ENCODE measurements around the gene NAB2. TPM values are rescaled to one million over a fixed set of nuclear protein-coding genes. Genes with fewer than 3 reads are reported as not detected.
A peak's percentile ranks its signal among the peaks of the same experiment; 100 is the strongest.

The NAB2 gene
- total and polyA plus RNA-seq, 9 of the 15 experiments (the other 6 are each of a cell fraction or from before 2014, with no cell fraction given) = 0.45 to 40.9 (median 20.4) TPM

DNA sequence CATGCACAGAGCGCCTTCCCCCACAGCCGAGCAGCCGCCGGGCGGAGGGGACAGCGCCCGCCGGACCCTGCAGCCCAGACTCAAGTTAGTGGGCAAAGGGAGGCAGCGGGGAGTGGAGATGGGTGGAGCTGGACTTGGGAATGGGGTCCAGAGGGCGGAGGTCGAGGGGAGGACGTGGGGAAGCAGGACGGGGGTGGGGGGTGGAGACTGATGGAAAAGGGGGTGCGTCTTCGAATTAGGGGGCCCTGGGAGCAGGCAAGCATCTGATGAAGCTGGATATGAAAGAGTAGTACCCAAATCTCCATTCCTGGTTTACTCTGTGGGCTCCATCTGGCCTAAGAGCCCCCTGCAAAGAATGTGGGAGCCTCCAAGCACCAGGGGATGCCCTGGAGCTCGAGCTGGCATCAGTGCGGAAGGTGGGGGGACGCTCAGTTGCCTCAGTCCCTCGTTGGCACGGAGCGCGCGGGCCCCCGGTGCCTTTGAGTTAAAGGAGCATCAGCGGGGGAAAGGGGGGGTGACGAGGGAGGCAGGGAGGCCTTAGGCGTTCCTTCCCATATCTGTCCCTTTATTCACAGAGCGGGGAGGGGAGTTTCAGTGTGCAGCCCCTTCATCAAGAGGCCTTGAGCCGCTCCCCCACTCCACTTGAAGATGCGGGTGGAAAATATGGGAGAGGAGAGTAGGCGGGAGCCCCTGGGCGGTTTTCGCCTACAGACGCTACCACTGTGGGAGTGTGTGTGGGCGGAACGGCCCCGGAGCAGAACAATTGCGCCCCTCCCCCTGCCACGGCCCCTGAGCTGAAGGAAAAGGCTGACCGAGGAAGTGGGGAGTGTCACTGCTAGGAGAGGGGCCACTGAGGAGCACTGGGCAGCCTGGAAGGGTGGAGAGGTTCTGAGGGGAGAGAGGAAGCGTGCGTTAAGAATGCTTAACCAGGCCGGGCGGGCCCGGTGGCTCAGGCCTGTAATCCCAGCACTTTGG lies 644 bp downstream of the NAB2 start (continued):
- TF ChIP-seq RAD21 (CRISPR knock-in tag; conservative IDR thresholded peaks at IDR 0.05 in 1 of 2, IDR thresholded peaks at IDR 0.05 in 1 of 2) = 0 out of 4 replicates have a peak, but pooled peaks of 1 of the 2 experiments have one; percentile 7
- peak; percentile 61 for TF ChIP-seq CXXC5 (CRISPR knock-in tag; IDR thresholded peaks at IDR 0.05)

GRCh38 chr12:57090490-57090889 lies 1.6 kb downstream of the NAB2 start:
- POLR2A ChIA-PET = interaction anchor here (1.3 to 6.0 kb wide), 4 partner anchors 10 to 21 kb away, joined by 3 to 44 read pairs (median 6); partner anchors contain the start of gene NEMP1
- H3K9ac ChIP-seq (ENCODE audit: insufficient read depth in 1 of 2, low read depth in 2 of 2, low read length in 2 of 2) = peak overlapping the region; percentile 52 to 80; a peak in 2 of 4 replicates
- WGBS (ENCODE audit: insufficient coverage, low coverage, missing lambda C conversion rate) = 18% methylated on average over 6 of the region's 6 CpGs

More at GRCh38 chr12:57090490-57090889, 1.6 kb downstream of the NAB2 start:
- ATAC-seq (no peak), DNase-seq (ENCODE audit: extremely low read depth in 1 of 4, low spot score in 3 of 4) (peak in 2 of 4 experiments; percentile 9 to 18), FAIRE-seq (peak; percentile 37)
- CTCF ChIA-PET (ENCODE audit: low intra/inter-chr PET ratio) = interaction anchor here (0.9 kb wide), 1 partner anchor 21 kb away, joined by 4 read pairs; no protein-coding TSS in a partner anchor
- Histone ChIP-seq H4K20me1 (replicated peaks; ENCODE audit: control insufficient read depth, insufficient read depth, low read length) (peaks cover 5% of the 10 kb centered on the region), H3K4me3 (peak overlapping the region; percentile 37; the same call in 1 of the 2 replicates), H2AFZ (ENCODE audit: low read depth, low read length) (no peak overlapping the region), H3K4me1 (replicated peaks in 1 of 2; ENCODE audit: control insufficient read depth in 2 of 2, insufficient read depth in 2 of 2, low read length in 2 of 2) (peaks cover 38 to 71% of the 10 kb centered on the region in 2 experiments), H3K27me3 (ENCODE audit: control insufficient read depth in 2 of 2, insufficient read depth in 2 of 2, low read length in 2 of 2) (no peaks in the 10 kb centered on the region; a peak in 1 of 5 replicates), H3K9me3 (replicated peaks; ENCODE audit: control insufficient read depth, insufficient read depth, low read depth, low read length) (no peaks in the 10 kb centered on the region), H3K9me1 (ENCODE audit: control insufficient read depth, insufficient read depth, low read length) (no peaks in the 10 kb centered on the region), H3K79me2 (ENCODE audit: control insufficient read depth, insufficient read depth, low read length) (peaks cover 42% of the 10 kb centered on the region), H3K36me3 (ENCODE audit: control insufficient read depth, insufficient read depth, low read length) (peaks cover 46% of the 10 kb centered on the region), H3K27ac (ENCODE audit: extremely low read depth, low read depth, low read length) (no peak overlapping the region), H3K4me2 (ENCODE audit: insufficient read depth, low read length) (peak overlapping the region; percentile 76)
- intact Hi-C loops (cut with micrococcal nuclease) (no loop called here), in situ Hi-C loops (cut with MboI) (no loop called here)
- 0 out of 2 replicates have a peak, but pooled peaks have one; percentile 7 for TF ChIP-seq CC2D1A (IDR thresholded peaks at IDR 0.05)
- no peak for TF ChIP-seq SRF (CRISPR knock-in tag; IDR thresholded peaks at IDR 0.05)
- no peak for TF ChIP-seq MIER1 (IDR thresholded peaks at IDR 0.05; ENCODE audit: low read depth)
- TF ChIP-seq RCOR1 (IDR thresholded peaks at IDR 0.05; ENCODE audit: borderline replicate concordance in 1 of 2, low read depth in 2 of 2, low read length in 2 of 2) = 0 out of 4 replicates have a peak, but pooled peaks of 1 of the 2 experiments have one; percentile 7
- BruUV-seq (replicated peaks) = no TSS peak

All from K562 (cell line).